DMS114 treated with DMSO at 0.1 percent for 48 hours (cell line): Measurements from ENCODE around the gene FBXW8.

ENCODE experiments used
- DNase-seq: peaks from one replicate; lab custom pipeline; 2025; ENCODE audit not compliant: unreplicated experiment; lab: John Stamatoyannopoulos, UW

Gene FBXW8

GRCh38 chr12:116954710-116955381, 44.1 kb downstream of the FBXW8 start:
- no peak for DNase-seq

- DNase-seq, result no peak
Observed at GRCh38 chr12:116955382-116956021, 44.8 kb downstream of the FBXW8 start.

GRCh38 chr12:116958402-116959197, 47.9 kb downstream of the FBXW8 start:
- no peak for DNase-seq

- no peak for DNase-seq
Observed at GRCh38 chr12:116959198-116959460, 48.4 kb downstream of the FBXW8 start.

GRCh38 chr12:116959845-116960514, 49.2 kb downstream of the FBXW8 start:
- no peak for DNase-seq

GRCh38 chr12:116962197-116962596, 51.4 kb downstream of the FBXW8 start:
- no peak for DNase-seq

GRCh38 chr12:116962783-116963356, 52.1 kb downstream of the FBXW8 start:
- DNase-seq, result no peak

GRCh38 chr12:116964054-116965050, 53.6 kb downstream of the FBXW8 start:
- no peak for DNase-seq

GRCh38 chr12:116968986-116969385, 58.2 kb downstream of the FBXW8 start:
- DNase-seq, result no peak

- no peak for DNase-seq
Observed at GRCh38 chr12:116969615-116970585, 59.1 kb downstream of the FBXW8 start.

GRCh38 chr12:116971222-116971621, 60.5 kb downstream of the FBXW8 start:
- no peak for DNase-seq

GRCh38 chr12:116975779-116976393, 65.1 kb downstream of the FBXW8 start:
- no peak for DNase-seq

- no peak for DNase-seq
Observed at GRCh38 chr12:116977465-116978380, 67.0 kb downstream of the FBXW8 start.

GRCh38 chr12:116978791-116979508, 68.2 kb downstream of the FBXW8 start:
- no peak for DNase-seq

- DNase-seq, result no peak
Observed at GRCh38 chr12:116980083-116980482, 69.3 kb downstream of the FBXW8 start.

GRCh38 chr12:116982791-116983411, 72.2 kb downstream of the FBXW8 start:
- DNase-seq, result no peak
